PC-9 (cell line): ENCODE measurements around the gene ADAMTS8.

ENCODE experiments used
- CTCF ChIP-seq: fragments of 200-600 bp; sonication (generic); conservative IDR thresholded peaks from 2 replicates; pipeline ENCODE4 v1.6.1; 2017; ENCODE audit warnings: mixed run types, antibody characterized with exemption, mild to moderate bottlenecking, moderate library complexity
- EZH2 ChIP-seq: fragments of 200-600 bp; sonication (generic); IDR thresholded peaks from 2 replicates; pipeline ENCODE4 v1.8.0; 2017; ENCODE audit warnings: antibody characterized with exemption, low read depth

GRCh38 chr11:130452176-130452575, 23.8 kb upstream of the ADAMTS8 start:
- TF ChIP-seq CTCF (no peak), EZH2 (no peak)
